Measurements from ENCODE around the gene KRT5.

KRT5 gene

GRCh38 chr12:52515319-52515646 lies 4.9 kb downstream of the KRT5 start:
- Histone ChIP-seq H3K27ac (ENCODE audit: poor library complexity, severe bottlenecking) (peak overlapping the region; percentile 99), H3K4me3 (ENCODE audit: severe bottlenecking) (no peak overlapping the region), H3K4me1 (ENCODE audit: insufficient read depth, poor library complexity, severe bottlenecking) (peaks cover 10% of the 10 kb centered on the region), H3K36me3 (ENCODE audit: low read depth) (peaks cover 61% of the 10 kb centered on the region), H3K9me3 (ENCODE audit: severe bottlenecking) (peaks cover 6% of the 10 kb centered on the region), H3K27me3 (ENCODE audit: insufficient read depth, poor library complexity, severe bottlenecking) (no peaks in the 10 kb centered on the region)
- TF ChIP-seq CTCF (IDR thresholded peaks at IDR 0.05; ENCODE audit: poor library complexity, severe bottlenecking), result no peak
- DNase-seq (ENCODE audit: low spot score), result no peak
- ATAC-seq (ENCODE audit: low read depth), result no peak

- H3K4me1 ChIP-seq (ENCODE audit: insufficient read depth, poor library complexity, severe bottlenecking), result peaks cover 10% of the 10 kb centered on the region
- H3K9me3 ChIP-seq (ENCODE audit: severe bottlenecking), result peaks cover 8% of the 10 kb centered on the region
- H3K27ac ChIP-seq (ENCODE audit: poor library complexity, severe bottlenecking), result peak overlapping the region; percentile 99
- peak; percentile 6; the same call in 1 of the 3 replicates for ATAC-seq (ENCODE audit: low read depth)
- no peak for TF ChIP-seq CTCF (IDR thresholded peaks at IDR 0.05; ENCODE audit: poor library complexity, severe bottlenecking)
- H3K36me3 ChIP-seq (ENCODE audit: low read depth), result peaks cover 56% of the 10 kb centered on the region
- no peaks in the 10 kb centered on the region for H3K27me3 ChIP-seq (ENCODE audit: insufficient read depth, poor library complexity, severe bottlenecking)
- H3K4me3 ChIP-seq (ENCODE audit: severe bottlenecking), result no peak overlapping the region
- DNase-seq (ENCODE audit: low spot score), result no peak
Observed at GRCh38 chr12:52514471-52515318, 5.5 kb downstream of the KRT5 start.

GRCh38 chr12:52513736-52514135 lies 6.5 kb downstream of the KRT5 start:
- peaks cover 46% of the 10 kb centered on the region for H3K36me3 ChIP-seq (ENCODE audit: low read depth)
- H3K4me1 ChIP-seq (ENCODE audit: insufficient read depth, poor library complexity, severe bottlenecking), result peaks cover 10% of the 10 kb centered on the region
- TF ChIP-seq CTCF (IDR thresholded peaks at IDR 0.05; ENCODE audit: poor library complexity, severe bottlenecking), result no peak
- no peak overlapping the region for H3K4me3 ChIP-seq (ENCODE audit: severe bottlenecking)
- no peaks in the 10 kb centered on the region for H3K27me3 ChIP-seq (ENCODE audit: insufficient read depth, poor library complexity, severe bottlenecking)
- DNase-seq (ENCODE audit: low spot score) (no peak), ATAC-seq (ENCODE audit: low read depth) (peak; percentile 39)
- peak overlapping the region; percentile 99 for H3K27ac ChIP-seq (ENCODE audit: poor library complexity, severe bottlenecking)
- peaks cover 8% of the 10 kb centered on the region for H3K9me3 ChIP-seq (ENCODE audit: severe bottlenecking)

GRCh38 chr12:52508211-52508610 lies 12.0 kb downstream of the KRT5 start:
- no peaks in the 10 kb centered on the region for H3K36me3 ChIP-seq (ENCODE audit: low read depth)
- no peak overlapping the region for H3K27ac ChIP-seq (ENCODE audit: poor library complexity, severe bottlenecking)
- DNase-seq (ENCODE audit: low spot score), result no peak
- peaks cover 8% of the 10 kb centered on the region for H3K9me3 ChIP-seq (ENCODE audit: severe bottlenecking)
- no peaks in the 10 kb centered on the region for H3K27me3 ChIP-seq (ENCODE audit: insufficient read depth, poor library complexity, severe bottlenecking)
- no peak for TF ChIP-seq CTCF (IDR thresholded peaks at IDR 0.05; ENCODE audit: poor library complexity, severe bottlenecking)
- peaks cover 4% of the 10 kb centered on the region for H3K4me1 ChIP-seq (ENCODE audit: insufficient read depth, poor library complexity, severe bottlenecking)
- no peak overlapping the region for H3K4me3 ChIP-seq (ENCODE audit: severe bottlenecking)
- no peak for ATAC-seq (ENCODE audit: low read depth)

All from RWPE2 (cell line).